HEK293T (cell line): ENCODE measurements around the gene SLC25A47.

ENCODE experiments used
- BHLHE40 ChIP-seq: fragments of 450-650 bp; IDR thresholded peaks from 2 replicates; pipeline ENCODE4 v1.6.1; 2016; ENCODE audit warnings: mild to moderate bottlenecking, moderate library complexity, borderline replicate concordance
- NFRKB ChIP-seq: fragments of 450-650 bp; IDR thresholded peaks from 2 replicates; pipeline ENCODE4 v1.6.1; 2016; ENCODE audit warnings: mild to moderate bottlenecking, moderate library complexity
- SP1 ChIP-seq: fragments of 450-650 bp; IDR thresholded peaks from 2 replicates; pipeline ENCODE4 v1.6.1; 2017
- SUZ12 ChIP-seq: fragments of 450-650 bp; IDR thresholded peaks from 2 replicates; pipeline ENCODE4 v1.6.1; 2016; ENCODE audit warnings: mild to moderate bottlenecking
- ZNF384 ChIP-seq: fragments of 450-650 bp; IDR thresholded peaks from 2 replicates; pipeline ENCODE4 v1.6.1; 2016
- TF ChIP-seq, protein P1 (sequence below): fragments of 450-650 bp; IDR thresholded peaks from 2 replicates; pipeline ENCODE4 v1.6.1; 2016

DNA sequence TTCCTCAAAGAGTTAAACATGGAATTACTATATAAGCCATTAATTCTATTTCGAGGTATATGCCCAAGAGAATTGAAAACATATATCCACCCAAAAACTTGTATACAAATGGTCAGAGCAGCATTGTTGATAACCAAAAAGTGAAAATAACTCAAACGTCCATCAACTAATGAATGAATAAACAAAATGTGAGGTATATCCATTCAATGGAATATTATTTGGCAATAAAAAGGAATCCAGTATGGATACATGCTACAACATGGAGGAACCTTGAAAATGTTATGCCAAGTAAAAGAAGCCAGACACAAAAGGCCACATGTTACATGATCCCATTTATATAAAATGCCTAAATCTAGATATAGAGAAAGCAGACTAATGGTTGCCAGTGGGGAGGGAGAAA lies 36.0 kb downstream of the SLC25A47 start:
- no peak for TF ChIP-seq ZNF384
- TF ChIP-seq, protein P1, sequence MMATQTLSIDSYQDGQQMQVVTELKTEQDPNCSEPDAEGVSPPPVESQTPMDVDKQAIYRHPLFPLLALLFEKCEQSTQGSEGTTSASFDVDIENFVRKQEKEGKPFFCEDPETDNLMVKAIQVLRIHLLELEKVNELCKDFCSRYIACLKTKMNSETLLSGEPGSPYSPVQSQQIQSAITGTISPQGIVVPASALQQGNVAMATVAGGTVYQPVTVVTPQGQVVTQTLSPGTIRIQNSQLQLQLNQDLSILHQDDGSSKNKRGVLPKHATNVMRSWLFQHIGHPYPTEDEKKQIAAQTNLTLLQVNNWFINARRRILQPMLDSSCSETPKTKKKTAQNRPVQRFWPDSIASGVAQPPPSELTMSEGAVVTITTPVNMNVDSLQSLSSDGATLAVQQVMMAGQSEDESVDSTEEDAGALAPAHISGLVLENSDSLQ = no peak
- no peak for TF ChIP-seq SP1
- no peak for TF ChIP-seq BHLHE40
- no peak for TF ChIP-seq SUZ12
- no peak for TF ChIP-seq NFRKB
